Prostate gland (tissue), 2 donors: ENCODE data around the gene AFF1.

Experiments
- CTCF ChIP-seq, 4 experiments: fragments of 200-600 bp in 2 of 4; fragments of 450-650 bp in 2 of 4; sonication (generic) in 2 of 4; IDR thresholded peaks; 1 replicate in 3 of 4; 2 replicates in 1 of 4; pipeline ENCODE4 v1.5.1; 2016 to 2019; ENCODE audit warnings: antibody characterized with exemption in 4 of 4, mild to moderate bottlenecking in 2 of 4, moderate library complexity in 2 of 4
- POLR2A ChIP-seq: fragments of 450-650 bp; IDR thresholded peaks from one replicate; pipeline ENCODE4 v1.6.1; 2016; ENCODE audit warnings: antibody characterized with exemption, mild to moderate bottlenecking
- POLR2AphosphoS5 ChIP-seq: sonication (generic); formaldehyde crosslinking; IDR thresholded peaks from one replicate; pipeline ENCODE4 v1.6.1; 2017; ENCODE audit warnings: antibody characterized with exemption

GRCh38 chr4:87130985-87131703 is 196.3 kb downstream of the AFF1 start:
- TF ChIP-seq POLR2A (no peak), CTCF (IDR thresholded peaks at IDR 0.05) (no peak), POLR2AphosphoS5 (no peak)
